Mucosa of descending colon (tissue), 3 donors: ENCODE results near the gene FNBP1L. TPM values are rescaled to one million over a fixed set of nuclear protein-coding genes. Genes with fewer than 3 reads are reported as not detected.
"Not testable (repeated sequence)": the region's sequence is repeated elsewhere in the genome, so short reads cannot be mapped to it uniquely, and the experiment has no call there.

Experiments used
- ATAC-seq: fragments of 200-7000 bp; cut with Tn5 transposase; one replicate; pipeline ENCODE4 v1.9.1; 2020; ENCODE audit warnings: mild to moderate bottlenecking, moderate library complexity
- DNase-seq, 3 donors: peaks; one replicate each; pipeline ENCODE4 v3.0.0-alpha.2; 2020
- H3K36me3 ChIP-seq: fragments of 200-600 bp; one replicate; pipeline ENCODE4 v1.8.0; 2021; ENCODE audit warnings: low read depth, mild to moderate bottlenecking
- H3K4me1 ChIP-seq: fragments of 200-600 bp; one replicate; pipeline ENCODE4 v1.8.0; 2021; ENCODE audit warnings: low read depth, mild to moderate bottlenecking
- H3K4me3 ChIP-seq: fragments of 200-600 bp; one replicate; pipeline ENCODE4 v1.8.0; 2021; ENCODE audit warnings: mild to moderate bottlenecking
- H3K9me3 ChIP-seq: fragments of 200-600 bp; one replicate; pipeline ENCODE4 v1.8.0; 2021; ENCODE audit warnings: mild to moderate bottlenecking
- intact Hi-C, 2 donors: fragments of 100-400 bp; cut with DNase I in 1 of 2; cut with micrococcal nuclease in 1 of 2; formaldehyde crosslinking; loops; one replicate each; pipeline versions ENCODE4 v1.11.0 to v1.11.1; 2022; cut with DNase I, micrococcal nuclease
- total RNA-seq, 3 donors: library from RNA; stranded (reverse); fragmentation: NEBNext Ultra II Directional in 2 of 3; extraction: Animal tissue kit (Norgen Biotek cat#: 25700) in 2 of 3; gene quantifications; one replicate each; pipeline versions ENCODE4 v1.2.1 to v1.2.4, GENCODE V29; 2021 to 2023
- TF ChIP-seq, protein P1 (sequence below): fragments of 200-600 bp; IDR thresholded peaks from one replicate; pipeline ENCODE4 v1.8.0; 2022; ENCODE audit warnings: antibody characterized with exemption, mild to moderate bottlenecking
- donor health status: DM: no; HTN: no; CAD: no; lungs with moderate emphysema.
- donor health status: DM: no; HTN: no; CAD: no.
- donor health status: DM: no; HTN: yes; CAD: no.

FNBP1L gene
- total RNA-seq, 3 donors from 2014 or later, result 32.7 to 49.1 (median 44.4) TPM

DNA sequence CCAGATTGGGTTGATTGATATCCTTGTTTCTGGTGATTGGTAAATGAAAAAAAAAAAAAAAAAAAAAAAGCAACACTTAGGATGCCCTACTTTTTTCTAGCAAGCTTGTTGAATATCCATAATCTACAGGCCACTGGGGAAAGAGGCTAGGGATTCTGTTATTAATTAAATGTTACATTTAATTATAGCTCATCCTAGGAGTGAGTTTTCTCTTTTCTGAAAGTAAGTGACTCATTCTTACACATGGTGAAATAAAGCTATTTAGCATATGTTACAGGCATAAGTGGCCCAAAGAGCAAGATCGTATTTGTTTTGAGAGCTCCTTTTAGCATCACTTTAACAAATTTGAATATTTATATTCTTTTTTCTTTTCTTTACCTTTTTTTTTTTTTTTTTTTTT, 94.5 kb downstream of the FNBP1L start:
- Histone ChIP-seq H3K4me3 (no peak overlapping the region), H3K4me1 (no peaks in the 10 kb centered on the region), H3K36me3 (no peaks in the 10 kb centered on the region), H3K9me3 (no peaks in the 10 kb centered on the region)
- TF ChIP-seq, protein P1, sequence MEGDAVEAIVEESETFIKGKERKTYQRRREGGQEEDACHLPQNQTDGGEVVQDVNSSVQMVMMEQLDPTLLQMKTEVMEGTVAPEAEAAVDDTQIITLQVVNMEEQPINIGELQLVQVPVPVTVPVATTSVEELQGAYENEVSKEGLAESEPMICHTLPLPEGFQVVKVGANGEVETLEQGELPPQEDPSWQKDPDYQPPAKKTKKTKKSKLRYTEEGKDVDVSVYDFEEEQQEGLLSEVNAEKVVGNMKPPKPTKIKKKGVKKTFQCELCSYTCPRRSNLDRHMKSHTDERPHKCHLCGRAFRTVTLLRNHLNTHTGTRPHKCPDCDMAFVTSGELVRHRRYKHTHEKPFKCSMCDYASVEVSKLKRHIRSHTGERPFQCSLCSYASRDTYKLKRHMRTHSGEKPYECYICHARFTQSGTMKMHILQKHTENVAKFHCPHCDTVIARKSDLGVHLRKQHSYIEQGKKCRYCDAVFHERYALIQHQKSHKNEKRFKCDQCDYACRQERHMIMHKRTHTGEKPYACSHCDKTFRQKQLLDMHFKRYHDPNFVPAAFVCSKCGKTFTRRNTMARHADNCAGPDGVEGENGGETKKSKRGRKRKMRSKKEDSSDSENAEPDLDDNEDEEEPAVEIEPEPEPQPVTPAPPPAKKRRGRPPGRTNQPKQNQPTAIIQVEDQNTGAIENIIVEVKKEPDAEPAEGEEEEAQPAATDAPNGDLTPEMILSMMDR, result no peak
- ATAC-seq (no peak), DNase-seq (no peak)
- intact Hi-C loops, result no loop called here

DNA sequence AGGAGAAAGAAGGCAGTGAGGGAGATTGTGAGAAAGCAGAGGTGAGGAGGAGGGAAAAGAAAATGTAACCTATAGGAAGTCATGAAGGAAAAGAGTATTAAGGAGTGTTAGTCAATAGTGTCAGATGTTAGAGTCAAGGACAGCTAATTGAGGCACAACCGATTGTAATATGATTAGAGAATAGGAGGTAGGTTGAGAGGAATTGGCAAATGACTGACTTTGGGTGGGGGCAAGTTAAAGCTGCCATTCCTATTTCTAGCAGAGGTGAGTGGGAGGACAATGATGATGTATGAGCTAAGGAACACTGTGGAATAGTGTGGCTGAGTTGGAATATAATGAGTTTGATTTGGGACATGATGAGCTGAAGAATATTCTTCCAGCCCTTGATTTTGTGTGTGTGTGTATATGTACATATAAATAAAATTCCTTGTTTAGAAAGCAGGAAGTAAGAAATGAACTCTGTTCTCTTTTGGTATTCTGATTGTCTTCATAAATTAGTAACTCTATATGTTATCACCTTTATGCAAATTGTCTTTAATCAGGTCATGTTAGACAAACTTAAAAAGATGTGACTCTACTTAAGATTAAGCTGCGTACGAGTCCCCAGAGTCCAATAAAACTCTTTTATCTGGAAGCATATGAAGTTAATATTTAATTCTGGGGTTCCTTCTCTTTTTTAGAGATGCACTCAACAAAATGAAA, 98.4 kb downstream of the FNBP1L start:
- H3K9me3 ChIP-seq, result no peaks in the 10 kb centered on the region
- TF ChIP-seq, protein P1, result no peak
- no peaks in the 10 kb centered on the region for H3K36me3 ChIP-seq
- no peak overlapping the region for H3K4me3 ChIP-seq
- no peak for DNase-seq
- peak; percentile 29 for ATAC-seq
- no peaks in the 10 kb centered on the region for H3K4me1 ChIP-seq
- intact Hi-C loops, result no loop called here

DNA sequence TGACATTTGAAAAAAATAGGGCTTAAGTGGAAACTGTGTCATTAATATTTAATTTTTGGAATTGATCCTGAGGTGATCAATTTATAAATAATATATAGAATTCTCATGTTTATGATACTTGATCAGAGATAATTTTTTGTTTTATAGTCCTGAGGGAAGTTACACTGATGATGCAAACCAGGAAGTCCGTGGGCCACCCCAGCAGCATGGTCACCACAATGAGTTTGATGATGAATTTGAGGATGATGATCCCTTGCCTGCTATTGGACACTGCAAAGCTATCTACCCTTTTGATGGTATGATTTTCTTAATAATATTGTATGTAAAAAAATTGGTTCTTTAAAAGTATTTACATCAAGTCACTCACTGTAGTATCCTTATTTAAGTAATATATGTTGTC, 101.2 kb downstream of the FNBP1L start:
- no peak overlapping the region for H3K4me3 ChIP-seq
- H3K9me3 ChIP-seq, result no peaks in the 10 kb centered on the region
- no peaks in the 10 kb centered on the region for H3K36me3 ChIP-seq
- TF ChIP-seq, protein P1, result no peak
- no peak for ATAC-seq
- no peak for DNase-seq
- peaks cover 13% of the 10 kb centered on the region for H3K4me1 ChIP-seq
- intact Hi-C loops, result no loop called here

DNA sequence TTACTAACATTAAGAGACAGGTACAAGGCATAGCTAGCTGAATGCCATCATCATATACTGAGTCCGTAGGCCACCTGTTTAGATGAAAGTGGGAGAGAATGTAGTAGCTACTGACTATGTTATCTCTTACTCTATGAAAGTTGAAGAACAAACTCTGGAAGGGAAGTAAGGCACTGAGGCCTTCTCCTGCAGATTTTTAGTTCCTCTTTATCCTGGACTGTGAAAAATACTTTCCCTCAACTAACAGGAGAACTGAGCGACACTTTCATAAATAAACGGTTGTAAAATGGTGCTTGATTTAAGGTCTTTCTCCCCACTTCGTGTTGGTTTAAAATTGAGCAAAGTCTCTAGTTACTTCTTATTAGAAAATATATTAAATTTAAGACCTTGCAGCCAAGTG, 101.9 kb downstream of the FNBP1L start:
- ATAC-seq (no peak), DNase-seq (no peak)
- intact Hi-C loops, result no loop called here
- Histone ChIP-seq H3K9me3 (no peaks in the 10 kb centered on the region), H3K36me3 (no peaks in the 10 kb centered on the region), H3K4me3 (no peak overlapping the region), H3K4me1 (peaks cover 17% of the 10 kb centered on the region)
- TF ChIP-seq, protein P1, result no peak

DNA sequence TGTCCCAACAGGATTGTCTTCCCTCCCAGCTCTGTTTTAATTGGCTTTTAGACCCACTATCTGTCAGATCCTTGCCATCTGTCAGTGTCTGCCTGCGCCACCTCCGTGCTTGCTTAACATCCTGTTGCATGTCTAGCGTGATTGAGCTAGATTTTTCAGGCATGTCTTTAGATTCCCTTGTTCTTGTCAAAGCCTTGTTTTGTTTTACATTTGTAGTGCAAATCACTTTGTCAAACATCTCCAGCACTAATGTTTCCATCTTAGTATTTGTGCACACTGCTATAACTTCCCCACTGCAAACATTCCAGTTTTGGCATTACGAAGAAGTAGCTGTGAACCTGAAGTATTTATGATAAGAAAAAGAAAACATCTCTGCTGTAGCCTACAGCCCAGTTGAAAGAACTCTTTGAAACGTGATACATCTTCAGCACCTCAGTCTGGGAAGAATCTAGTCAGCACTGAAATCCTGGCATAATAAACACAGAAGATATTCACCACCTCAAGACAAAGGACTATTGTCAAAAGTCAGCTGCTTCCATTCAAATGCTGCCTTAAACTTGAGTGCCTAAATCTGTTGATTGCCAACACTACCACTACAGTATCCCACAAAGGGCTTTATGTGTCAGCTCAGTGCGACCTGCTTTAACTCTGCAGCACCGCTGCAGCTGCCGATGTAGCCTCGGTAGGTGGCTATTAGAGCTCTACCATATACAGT, 105.0 kb downstream of the FNBP1L start:
- H3K36me3 ChIP-seq, result no peaks in the 10 kb centered on the region
- no peaks in the 10 kb centered on the region for H3K9me3 ChIP-seq
- DNase-seq, result peak in 1 of 3 donors; percentile 29
- TF ChIP-seq, protein P1, result no peak
- no peak overlapping the region for H3K4me3 ChIP-seq
- ATAC-seq, result peak; percentile 42
- H3K4me1 ChIP-seq, result peaks cover 23% of the 10 kb centered on the region
- intact Hi-C loops, result no loop called here

DNA sequence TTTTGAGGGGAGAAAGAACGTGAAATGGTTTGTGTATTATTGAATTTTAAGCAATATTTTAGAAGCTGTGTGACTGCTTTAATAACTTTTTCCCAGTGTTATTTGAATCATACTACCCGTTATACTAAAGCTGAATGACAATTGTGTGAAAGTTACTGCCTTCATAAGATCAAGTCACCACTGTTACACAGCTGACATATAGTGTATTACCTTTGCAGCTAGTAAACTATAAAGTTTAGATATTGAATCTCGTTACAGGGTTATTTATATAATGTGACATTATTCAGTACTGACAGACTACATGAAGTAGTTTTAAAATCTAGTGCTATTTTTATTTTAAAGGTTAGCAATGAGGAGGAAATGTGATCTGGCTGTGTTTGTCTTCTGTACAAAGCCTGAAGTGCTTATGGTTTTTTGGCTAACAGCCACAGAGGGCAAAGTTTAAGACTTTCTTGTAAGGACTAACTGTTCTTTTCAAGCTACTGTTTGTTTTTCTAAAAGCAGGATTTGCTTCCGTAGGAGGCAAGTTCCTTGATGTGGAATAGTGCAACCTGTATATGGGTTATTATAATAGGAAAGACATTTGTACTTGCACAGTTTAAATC, 106.1 kb downstream of the FNBP1L start:
- DNase-seq (peak in 1 of 3 donors; percentile 92), ATAC-seq (peak; percentile 89)
- H3K4me1 ChIP-seq, result peaks cover 23% of the 10 kb centered on the region
- H3K4me3 ChIP-seq, H3K36me3 ChIP-seq, H3K9me3 ChIP-seq, intact Hi-C loops: not testable (repeated sequence)
